T-helper 9 cell (primary cell): ENCODE data around the gene AMY1B.
"Not testable (repeated sequence)": the region's sequence is repeated elsewhere in the genome, so short reads cannot be mapped to it uniquely, and the experiment has no call there.

Experiments used
- DNase-seq: peaks from one replicate; pipeline ENCODE4 v3.0.0-alpha.2; 2020
- total RNA-seq, 2 donors: gene quantifications; one replicate each; lab custom pipeline; 2026; lab: John Stamatoyannopoulos, UW

AMY1B gene
- total RNA-seq, result 0 reads per million in 2 donors

DNA sequence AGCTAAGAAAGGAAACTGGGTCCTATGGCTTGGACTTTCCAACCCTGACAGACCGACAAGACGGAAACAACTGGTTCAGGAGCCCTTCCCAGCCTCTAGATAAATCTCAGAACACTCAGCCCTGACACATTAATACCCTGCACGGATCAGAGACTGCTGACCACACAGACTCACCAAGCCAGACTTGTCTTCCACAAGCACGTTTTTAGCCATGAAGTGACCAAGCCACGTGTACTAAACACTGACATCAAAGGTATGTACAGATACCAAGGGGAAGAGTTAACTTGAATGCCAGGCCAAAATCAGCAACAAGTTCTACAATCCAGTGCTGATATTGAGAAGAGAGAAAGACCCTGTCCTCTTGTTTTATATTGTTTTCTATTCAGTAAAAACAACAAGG lies at the start of gene AMY1B:
Gene AMY1B, minus strand, starts transcription at position 101 of the 400 bp plus-strand sequence. CDS start 571 bp downstream, outside the sequence.
- DNase-seq, result not testable (repeated sequence)

DNA sequence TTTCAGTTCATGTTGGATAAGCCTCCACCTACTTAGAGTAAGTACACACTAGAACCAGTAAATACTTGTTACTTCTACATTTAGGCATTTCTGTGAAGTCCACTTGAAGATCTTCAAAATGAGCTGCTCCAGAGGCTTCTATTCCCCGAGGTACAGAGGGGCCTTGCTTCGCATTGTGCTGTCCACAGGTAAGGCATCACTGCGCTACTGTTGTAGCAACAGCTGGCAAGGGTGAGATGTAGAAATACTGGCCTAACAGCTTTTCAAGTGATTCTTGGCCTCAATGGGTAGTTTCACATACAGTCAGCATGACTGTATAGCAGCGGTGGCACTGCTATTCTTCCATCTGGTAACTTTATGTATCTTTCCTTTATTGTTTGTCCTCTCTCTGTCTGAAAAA lies 49.0 kb upstream of the AMY1B start:
- not testable (repeated sequence) for DNase-seq

DNA sequence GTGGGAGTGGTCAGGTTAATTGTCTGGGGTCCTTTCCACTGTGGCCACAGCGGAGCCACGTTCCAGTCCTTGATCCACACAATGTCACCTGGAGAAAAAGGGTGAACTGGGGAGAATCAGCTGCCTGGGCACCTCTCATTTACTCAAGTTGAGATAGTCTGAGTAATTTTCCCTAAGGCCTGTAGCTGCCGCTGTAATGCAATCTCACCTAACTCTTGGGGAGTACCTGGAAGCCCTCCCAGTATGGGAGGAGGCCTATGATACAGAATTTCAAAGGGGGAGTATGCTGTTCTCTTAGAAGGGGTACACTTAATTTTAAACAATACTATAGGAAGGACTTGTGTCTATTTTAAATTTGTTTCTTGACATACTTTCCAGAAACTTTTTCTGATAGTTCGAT lies 48.4 kb upstream of the AMY1B start:
- DNase-seq, result not testable (repeated sequence)

DNA sequence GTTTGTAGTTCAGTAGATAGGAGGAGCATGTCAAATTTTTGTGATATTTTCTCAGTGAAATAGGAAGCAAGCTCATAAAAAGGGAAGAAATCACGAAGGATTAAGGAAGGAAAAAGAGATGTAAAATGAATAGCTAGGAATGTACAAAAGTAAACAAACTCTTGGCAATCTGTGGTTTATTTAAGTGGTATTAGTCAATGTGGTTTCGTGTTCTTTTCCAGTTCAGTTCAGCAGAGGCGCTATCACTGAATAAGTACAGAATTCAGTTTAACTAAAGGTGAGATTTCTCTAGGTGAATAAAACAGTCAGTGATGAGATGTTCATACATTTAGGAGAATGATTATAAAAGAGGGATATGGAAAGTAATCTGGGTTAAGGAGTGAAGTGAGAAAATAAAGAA lies 42.0 kb upstream of the AMY1B start:
- not testable (repeated sequence) for DNase-seq

DNA sequence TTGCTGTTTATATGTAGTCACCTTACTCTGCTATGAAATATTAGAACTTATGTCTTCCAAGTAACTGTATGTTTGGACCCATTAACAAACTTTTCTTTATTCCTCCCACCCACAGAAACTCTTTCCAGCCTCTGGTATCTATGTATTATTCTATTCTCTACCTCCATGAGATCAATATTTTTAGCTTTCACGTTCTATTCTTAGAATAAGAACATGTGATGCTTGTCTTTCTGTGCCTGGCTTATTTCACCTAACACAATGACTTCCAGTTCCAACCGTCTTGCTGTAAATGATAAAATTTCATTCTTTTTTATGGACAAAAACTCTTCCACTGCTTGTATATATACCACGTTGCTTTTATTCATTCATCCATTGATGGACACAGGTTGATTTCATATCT lies 39.3 kb upstream of the AMY1B start:
- not testable (repeated sequence) for DNase-seq

DNA sequence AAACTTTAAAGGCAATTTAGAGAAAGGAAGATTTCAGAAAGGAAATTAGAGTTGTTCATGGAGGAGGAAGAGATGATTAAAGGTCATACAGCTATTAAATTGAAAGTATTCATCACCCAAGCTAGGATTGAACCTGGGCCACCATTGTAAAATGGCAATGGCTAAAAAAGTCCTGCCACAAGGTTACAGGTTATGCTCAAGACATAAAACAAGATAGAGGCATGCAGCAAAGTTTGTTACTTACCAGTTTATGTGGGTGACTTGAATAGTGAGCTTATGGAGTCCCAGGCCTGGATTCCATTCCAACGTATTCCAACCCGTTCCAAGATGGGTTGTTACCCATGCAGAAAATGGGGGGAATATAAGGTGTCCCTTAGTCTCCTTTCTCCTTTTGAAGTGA lies 25.5 kb upstream of the AMY1B start:
- DNase-seq, result not testable (repeated sequence)

DNA sequence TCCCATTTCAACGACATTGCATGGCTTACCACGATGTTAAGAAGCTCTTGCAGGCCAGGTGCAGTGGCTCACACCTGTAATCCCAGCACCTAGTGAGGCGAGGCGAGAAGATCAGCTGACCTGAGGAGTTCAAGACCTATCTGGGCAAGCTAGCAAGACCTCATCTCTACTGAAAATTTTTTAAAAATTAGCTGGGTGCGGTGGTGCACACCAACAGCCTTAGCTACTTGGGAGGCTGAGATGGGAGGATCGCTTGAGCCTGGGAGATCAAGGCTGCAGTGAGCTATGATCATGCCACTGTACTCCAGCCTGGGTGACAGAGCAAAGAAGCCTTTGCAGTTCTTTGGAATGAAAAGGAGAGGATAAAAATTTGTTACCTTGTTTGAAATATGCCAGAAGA lies 21.4 kb upstream of the AMY1B start:
- DNase-seq, result not testable (repeated sequence)

DNA sequence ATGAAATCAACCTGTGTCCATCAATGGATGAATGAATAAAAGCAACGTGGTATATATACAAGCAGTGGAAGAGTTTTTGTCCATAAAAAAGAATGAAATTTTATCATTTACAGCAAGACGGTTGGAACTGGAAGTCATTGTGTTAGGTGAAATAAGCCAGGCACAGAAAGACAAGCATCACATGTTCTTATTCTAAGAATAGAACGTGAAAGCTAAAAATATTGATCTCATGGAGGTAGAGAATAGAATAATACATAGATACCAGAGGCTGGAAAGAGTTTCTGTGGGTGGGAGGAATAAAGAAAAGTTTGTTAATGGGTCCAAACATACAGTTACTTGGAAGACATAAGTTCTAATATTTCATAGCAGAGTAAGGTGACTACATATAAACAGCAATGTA lies 14.4 kb upstream of the AMY1B start:
- not testable (repeated sequence) for DNase-seq

DNA sequence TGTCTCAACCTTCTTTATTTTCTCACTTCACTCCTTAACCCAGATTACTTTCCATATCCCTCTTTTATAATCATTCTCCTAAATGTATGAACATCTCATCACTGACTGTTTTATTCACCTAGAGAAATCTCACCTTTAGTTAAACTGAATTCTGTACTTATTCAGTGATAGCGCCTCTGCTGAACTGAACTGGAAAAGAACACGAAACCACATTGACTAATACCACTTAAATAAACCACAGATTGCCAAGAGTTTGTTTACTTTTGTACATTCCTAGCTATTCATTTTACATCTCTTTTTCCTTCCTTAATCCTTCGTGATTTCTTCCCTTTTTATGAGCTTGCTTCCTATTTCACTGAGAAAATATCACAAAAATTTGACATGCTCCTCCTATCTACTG lies 11.7 kb upstream of the AMY1B start:
- not testable (repeated sequence) for DNase-seq

DNA sequence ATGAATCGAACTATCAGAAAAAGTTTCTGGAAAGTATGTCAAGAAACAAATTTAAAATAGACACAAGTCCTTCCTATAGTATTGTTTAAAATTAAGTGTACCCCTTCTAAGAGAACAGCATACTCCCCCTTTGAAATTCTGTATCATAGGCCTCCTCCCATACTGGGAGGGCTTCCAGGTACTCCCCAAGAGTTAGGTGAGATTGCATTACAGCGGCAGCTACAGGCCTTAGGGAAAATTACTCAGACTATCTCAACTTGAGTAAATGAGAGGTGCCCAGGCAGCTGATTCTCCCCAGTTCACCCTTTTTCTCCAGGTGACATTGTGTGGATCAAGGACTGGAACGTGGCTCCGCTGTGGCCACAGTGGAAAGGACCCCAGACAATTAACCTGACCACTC lies 5.2 kb upstream of the AMY1B start:
- DNase-seq, result not testable (repeated sequence)

DNA sequence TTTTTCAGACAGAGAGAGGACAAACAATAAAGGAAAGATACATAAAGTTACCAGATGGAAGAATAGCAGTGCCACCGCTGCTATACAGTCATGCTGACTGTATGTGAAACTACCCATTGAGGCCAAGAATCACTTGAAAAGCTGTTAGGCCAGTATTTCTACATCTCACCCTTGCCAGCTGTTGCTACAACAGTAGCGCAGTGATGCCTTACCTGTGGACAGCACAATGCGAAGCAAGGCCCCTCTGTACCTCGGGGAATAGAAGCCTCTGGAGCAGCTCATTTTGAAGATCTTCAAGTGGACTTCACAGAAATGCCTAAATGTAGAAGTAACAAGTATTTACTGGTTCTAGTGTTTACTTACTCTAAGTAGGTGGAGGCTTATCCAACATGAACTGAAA lies 4.7 kb upstream of the AMY1B start:
- DNase-seq, result not testable (repeated sequence)

DNA sequence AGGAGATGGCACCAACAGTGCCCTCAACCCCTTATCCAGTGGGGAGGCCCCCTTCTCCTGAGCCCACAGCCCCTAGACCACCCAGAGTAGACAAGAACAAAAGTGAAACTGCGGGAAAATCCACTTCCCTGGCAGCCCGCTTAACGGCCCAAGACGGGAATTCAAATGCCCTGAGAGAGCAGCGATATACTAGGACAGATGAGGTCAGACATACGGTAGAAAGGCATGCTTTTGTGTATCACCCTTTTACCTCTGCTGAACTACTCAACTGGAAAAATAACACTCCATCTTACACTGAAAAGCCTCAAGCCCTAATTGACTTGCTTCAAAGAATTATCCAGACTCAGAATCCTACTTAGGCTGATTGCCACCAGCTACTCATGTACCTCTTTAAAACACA lies 1.4 kb upstream of the AMY1B start:
- not testable (repeated sequence) for DNase-seq

DNA sequence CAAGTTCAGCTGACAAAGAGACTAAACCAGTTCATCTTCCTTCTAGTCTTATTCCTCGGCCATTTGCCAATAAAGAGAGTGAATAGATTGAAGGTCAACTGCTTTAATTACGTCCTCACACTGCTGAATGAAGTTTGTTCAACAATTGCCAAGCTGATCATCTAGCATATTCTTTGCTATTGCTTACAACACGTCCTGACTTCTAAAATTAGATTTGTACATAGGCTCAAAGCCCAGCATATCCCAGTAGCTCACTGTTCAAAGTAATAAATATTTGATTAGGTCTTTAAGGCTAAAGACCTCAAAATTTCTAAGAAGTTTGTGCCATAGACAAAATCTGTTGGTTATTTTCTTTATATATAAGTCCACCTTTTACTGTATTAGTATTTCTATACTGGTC lies 19.7 kb downstream of the AMY1B start:
- not testable (repeated sequence) for DNase-seq

DNA sequence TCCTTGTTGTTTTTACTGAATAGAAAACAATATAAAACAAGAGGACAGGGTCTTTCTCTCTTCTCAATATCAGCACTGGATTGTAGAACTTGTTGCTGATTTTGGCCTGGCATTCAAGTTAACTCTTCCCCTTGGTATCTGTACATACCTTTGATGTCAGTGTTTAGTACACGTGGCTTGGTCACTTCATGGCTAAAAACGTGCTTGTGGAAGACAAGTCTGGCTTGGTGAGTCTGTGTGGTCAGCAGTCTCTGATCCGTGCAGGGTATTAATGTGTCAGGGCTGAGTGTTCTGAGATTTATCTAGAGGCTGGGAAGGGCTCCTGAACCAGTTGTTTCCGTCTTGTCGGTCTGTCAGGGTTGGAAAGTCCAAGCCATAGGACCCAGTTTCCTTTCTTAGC lies 40.5 kb downstream of the AMY1B start, which contains the start of gene AMY1A:
Gene AMY1A, plus strand, starts transcription at position 301 of the 400 bp plus-strand sequence. CDS start 571 bp downstream, outside the sequence.
- DNase-seq, result not testable (repeated sequence)

DNA sequence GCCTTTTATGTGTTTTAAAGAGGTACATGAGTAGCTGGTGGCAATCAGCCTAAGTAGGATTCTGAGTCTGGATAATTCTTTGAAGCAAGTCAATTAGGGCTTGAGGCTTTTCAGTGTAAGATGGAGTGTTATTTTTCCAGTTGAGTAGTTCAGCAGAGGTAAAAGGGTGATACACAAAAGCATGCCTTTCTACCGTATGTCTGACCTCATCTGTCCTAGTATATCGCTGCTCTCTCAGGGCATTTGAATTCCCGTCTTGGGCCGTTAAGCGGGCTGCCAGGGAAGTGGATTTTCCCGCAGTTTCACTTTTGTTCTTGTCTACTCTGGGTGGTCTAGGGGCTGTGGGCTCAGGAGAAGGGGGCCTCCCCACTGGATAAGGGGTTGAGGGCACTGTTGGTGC lies 41.9 kb downstream of the AMY1B start:
- DNase-seq, result not testable (repeated sequence)

DNA sequence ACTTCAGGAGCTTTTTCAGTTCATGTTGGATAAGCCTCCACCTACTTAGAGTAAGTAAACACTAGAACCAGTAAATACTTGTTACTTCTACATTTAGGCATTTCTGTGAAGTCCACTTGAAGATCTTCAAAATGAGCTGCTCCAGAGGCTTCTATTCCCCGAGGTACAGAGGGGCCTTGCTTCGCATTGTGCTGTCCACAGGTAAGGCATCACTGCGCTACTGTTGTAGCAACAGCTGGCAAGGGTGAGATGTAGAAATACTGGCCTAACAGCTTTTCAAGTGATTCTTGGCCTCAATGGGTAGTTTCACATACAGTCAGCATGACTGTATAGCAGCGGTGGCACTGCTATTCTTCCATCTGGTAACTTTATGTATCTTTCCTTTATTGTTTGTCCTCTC lies 45.1 kb downstream of the AMY1B start:
- not testable (repeated sequence) for DNase-seq

DNA sequence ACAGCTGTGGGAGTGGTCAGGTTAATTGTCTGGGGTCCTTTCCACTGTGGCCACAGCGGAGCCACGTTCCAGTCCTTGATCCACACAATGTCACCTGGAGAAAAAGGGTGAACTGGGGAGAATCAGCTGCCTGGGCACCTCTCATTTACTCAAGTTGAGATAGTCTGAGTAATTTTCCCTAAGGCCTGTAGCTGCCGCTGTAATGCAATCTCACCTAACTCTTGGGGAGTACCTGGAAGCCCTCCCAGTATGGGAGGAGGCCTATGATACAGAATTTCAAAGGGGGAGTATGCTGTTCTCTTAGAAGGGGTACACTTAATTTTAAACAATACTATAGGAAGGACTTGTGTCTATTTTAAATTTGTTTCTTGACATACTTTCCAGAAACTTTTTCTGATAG lies 45.7 kb downstream of the AMY1B start:
- not testable (repeated sequence) for DNase-seq

DNA sequence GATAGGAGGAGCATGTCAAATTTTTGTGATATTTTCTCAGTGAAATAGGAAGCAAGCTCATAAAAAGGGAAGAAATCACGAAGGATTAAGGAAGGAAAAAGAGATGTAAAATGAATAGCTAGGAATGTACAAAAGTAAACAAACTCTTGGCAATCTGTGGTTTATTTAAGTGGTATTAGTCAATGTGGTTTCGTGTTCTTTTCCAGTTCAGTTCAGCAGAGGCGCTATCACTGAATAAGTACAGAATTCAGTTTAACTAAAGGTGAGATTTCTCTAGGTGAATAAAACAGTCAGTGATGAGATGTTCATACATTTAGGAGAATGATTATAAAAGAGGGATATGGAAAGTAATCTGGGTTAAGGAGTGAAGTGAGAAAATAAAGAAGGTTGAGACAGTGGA lies 52.1 kb downstream of the AMY1B start:
- DNase-seq, result not testable (repeated sequence)

DNA sequence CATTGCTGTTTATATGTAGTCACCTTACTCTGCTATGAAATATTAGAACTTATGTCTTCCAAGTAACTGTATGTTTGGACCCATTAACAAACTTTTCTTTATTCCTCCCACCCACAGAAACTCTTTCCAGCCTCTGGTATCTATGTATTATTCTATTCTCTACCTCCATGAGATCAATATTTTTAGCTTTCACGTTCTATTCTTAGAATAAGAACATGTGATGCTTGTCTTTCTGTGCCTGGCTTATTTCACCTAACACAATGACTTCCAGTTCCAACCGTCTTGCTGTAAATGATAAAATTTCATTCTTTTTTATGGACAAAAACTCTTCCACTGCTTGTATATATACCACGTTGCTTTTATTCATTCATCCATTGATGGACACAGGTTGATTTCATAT lies 54.8 kb downstream of the AMY1B start:
- DNase-seq, result not testable (repeated sequence)
